Right cardiac atrium (tissue), 5 donors: Measurements from ENCODE around the gene SH3PXD2B. TPM values are rescaled to one million over a fixed set of nuclear protein-coding genes. Genes with fewer than 3 reads are reported as not detected.
"Not testable (repeated sequence)": the region's sequence is repeated elsewhere in the genome, so short reads cannot be mapped to it uniquely, and the experiment has no call there.

Experiments used
- ATAC-seq, 2 donors: fragments of 200-7000 bp; cut with Tn5 transposase; one replicate each; pipeline versions ENCODE4 v1.8.0 to v1.9.1; 2020; ENCODE audit warnings: moderate library complexity in 2 of 2, mild to moderate bottlenecking in 1 of 2
- DNase-seq, 3 donors: peaks; one replicate each; pipeline ENCODE4 v3.0.0-alpha.2; 2020
- H3K27ac ChIP-seq: one replicate; pipeline ENCODE4 v1.5.1; 2013; ENCODE audit warnings: mild to moderate bottlenecking, low read length, control low read depth, moderate library complexity
- H3K27me3 ChIP-seq: one replicate; pipeline ENCODE4 v1.6.1; 2013; ENCODE audit not compliant: control insufficient read depth, insufficient read depth
- H3K4me1 ChIP-seq: one replicate; pipeline ENCODE4 v1.6.1; 2013; ENCODE audit warnings: low read length; ENCODE audit not compliant: control insufficient read depth, insufficient read depth
- H3K4me3 ChIP-seq: one replicate; pipeline ENCODE4 v1.5.1; 2013; ENCODE audit warnings: low read length, control low read depth
- H3K9me3 ChIP-seq: one replicate; pipeline ENCODE4 v1.6.1; 2013; ENCODE audit warnings: low read length; ENCODE audit not compliant: control insufficient read depth
- WGBS: extraction: QIAGEN DNeasy Blood & Tissue Kit; methylation state at CpG from one replicate; pipeline ENCODE4 v1.1.7; 2013; 5-methylcytosine and 5-hydroxymethylcytosine counted together
- intact Hi-C, 4 donors: fragments of 100-400 bp; cut with DNase I; formaldehyde crosslinking; loops; one replicate each; pipeline versions ENCODE4 v1.11.0 to v1.14.0; 2022 to 2023
- polyA plus RNA-seq: library from polyadenylated mRNA; stranded (reverse); fragments of 200-250 nt; gene quantifications from one replicate; pipeline ENCODE4 v1.2.3, GENCODE V29; 2013
- total RNA-seq, 4 donors: library from RNA; stranded (reverse); fragmentation: NEBNext Ultra II Directional; extraction: Animal tissue kit (Norgen Biotek cat#: 25700); gene quantifications; one replicate each; pipeline ENCODE4 v1.2.1, GENCODE V29; 2021
- donor health status: healthy with polysubstance abuse.
- donor health status: DM: no; HTN: yes; CAD: no.
- donor health status: DM: no; HTN: no; CAD: no.
- donor health status: DM: no; HTN: yes; CAD: no; lungs with severe emphysema.
- donor health status: DM: yes; HTN: yes; CAD: no.

SH3PXD2B gene
- total and polyA plus RNA-seq, 5 donors = 2.2 to 18.0 (median 8.4) TPM

DNA sequence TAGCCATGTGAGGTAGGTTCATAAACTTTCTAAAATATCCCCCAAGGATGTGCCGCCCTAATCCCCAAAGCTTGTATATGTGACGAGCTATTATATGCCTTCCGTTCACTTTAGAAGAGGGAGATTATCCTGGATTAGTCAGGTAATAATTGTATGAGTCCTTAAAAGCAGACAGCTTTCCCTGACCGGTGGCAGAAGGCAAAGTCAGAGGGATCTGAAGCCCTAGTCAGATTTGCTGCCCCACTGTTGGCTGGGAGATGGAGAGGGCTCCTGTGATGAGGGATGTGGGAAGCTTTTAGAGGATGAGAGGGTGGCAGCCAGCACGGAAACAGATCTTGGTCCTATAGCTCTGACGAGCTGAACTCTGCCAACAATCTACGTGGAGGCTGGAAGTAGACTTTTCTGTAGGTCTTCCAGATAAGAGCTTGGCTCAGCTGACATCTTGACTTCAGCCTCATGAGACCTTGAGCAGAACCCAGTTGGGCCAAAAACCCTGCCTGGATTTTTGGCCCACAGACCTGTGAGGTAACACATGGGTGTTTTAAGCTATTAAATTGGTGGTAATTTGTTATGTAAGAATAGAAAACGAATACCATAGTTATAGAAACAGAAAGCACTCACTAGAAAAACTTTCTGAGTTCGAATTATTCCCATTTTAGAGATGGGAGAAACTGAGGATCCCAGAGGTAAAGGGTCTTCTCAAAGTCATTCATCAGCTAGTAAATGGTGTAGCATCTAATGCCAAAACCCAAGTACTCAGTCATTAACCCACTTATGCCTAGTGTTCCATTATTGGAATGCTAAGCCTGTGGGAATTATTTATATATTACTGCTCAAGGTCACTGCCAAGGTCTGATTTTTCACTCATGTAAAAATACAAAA is 48.9 kb downstream of the SH3PXD2B start:
- Histone ChIP-seq H3K27ac (peak overlapping the region; percentile 19), H3K4me1 (peaks cover 10% of the 10 kb centered on the region), H3K4me3 (no peak overlapping the region), H3K27me3 (no peaks in the 10 kb centered on the region), H3K9me3 (no peaks in the 10 kb centered on the region)
- ATAC-seq (no peak), DNase-seq (no peak)
- WGBS = 79% methylated on average over 9 of the region's 9 CpGs
- intact Hi-C loops = no loop called here

DNA sequence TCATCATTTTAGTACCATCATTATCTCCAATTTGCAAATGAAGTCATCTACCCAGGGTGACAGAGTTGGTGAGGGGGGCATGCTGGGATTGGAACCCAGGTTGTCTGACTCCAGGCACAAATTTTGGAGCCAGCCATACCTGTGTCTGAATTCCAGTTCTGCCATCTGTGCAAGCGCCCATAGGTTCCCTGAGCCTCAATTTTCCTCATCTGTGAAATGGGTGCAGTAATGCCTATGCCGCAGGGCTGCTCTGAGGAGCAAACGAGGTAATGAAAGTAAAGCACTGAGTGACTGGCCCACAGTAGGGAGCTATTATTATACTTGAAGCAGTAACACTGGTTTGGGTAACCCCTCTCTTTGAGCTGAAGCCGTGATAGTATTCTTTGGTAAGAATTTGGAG is 49.6 kb downstream of the SH3PXD2B start:
- WGBS = 97% methylated on average over 4 of the region's 4 CpGs
- ATAC-seq = no peak
- DNase-seq = peak in 1 of 3 donors; percentile 13
- H3K27ac ChIP-seq = no peak overlapping the region
- intact Hi-C loops = no loop called here
- H3K9me3 ChIP-seq = no peaks in the 10 kb centered on the region
- no peak overlapping the region for H3K4me3 ChIP-seq
- H3K27me3 ChIP-seq = no peaks in the 10 kb centered on the region
- peaks cover 11% of the 10 kb centered on the region for H3K4me1 ChIP-seq

DNA sequence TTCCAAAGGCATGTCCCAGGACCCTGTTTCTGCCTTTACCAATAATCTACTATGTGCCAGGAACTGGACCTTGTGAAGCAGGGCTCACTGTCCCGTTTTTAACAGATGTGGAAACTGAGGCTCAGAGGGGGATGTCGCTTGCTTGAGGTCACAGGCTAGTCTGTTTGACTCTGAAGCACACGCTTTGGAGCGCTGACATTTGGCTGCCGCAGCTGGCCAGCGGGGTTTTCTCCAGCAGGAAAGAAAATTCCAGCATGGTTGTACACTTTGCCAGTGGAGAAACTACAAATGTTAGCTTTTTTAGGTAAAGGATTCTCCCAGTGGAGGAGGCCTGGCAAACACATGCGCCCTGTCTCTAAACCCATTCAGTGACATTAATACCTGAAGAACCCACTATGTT is 50.5 kb downstream of the SH3PXD2B start:
- peak; percentile 57 to 82 (median 79) for DNase-seq
- ATAC-seq = peak; percentile 47 to 81
- intact Hi-C loops = no loop called here
- Histone ChIP-seq H3K27ac (peak overlapping the region; percentile 33), H3K27me3 (no peaks in the 10 kb centered on the region), H3K4me1 (peaks cover 11% of the 10 kb centered on the region), H3K9me3 (no peaks in the 10 kb centered on the region), H3K4me3 (no peak overlapping the region)
- 55% methylated on average over 7 of the region's 7 CpGs for WGBS

DNA sequence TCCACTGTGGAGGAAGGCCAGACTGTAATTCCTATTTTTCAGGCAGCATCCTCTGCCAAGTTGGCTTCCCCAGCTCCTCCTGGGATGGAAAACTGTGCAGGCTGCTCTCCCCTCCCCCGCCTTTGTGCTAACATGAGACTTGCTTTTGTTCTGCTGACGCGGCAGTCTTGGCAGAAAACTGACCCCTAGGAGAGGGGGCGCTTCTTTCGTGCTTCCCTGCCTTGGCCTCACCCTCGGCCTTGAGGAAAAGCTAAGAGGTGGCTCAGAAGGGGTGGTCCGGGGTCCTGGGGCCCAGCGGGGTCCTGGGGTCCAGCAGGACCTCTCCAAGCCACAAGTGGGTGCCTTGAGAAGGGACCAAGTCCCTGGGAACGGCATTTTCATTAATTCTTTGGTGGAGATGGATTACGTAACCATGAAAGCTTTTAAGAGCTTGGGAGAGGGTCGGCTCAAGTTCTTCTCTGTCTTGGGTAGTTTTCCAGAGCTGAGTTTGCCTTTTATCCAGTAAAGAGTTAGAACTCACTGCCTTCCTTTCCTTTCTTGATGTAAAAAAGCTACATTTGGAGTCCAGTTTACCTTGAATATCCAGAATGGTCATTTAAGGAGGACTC is 51.0 kb downstream of the SH3PXD2B start:
- H3K27ac ChIP-seq = peak overlapping the region; percentile 77
- ATAC-seq (peak; percentile 93 to 95), DNase-seq (peak; percentile 89 to 95 (median 92))
- no peak overlapping the region for H3K4me3 ChIP-seq
- H3K27me3 ChIP-seq = no peaks in the 10 kb centered on the region
- H3K9me3 ChIP-seq = no peaks in the 10 kb centered on the region
- intact Hi-C loops = no loop called here
- WGBS = 32% methylated on average over 11 of the region's 11 CpGs
- H3K4me1 ChIP-seq = peaks cover 11% of the 10 kb centered on the region

DNA sequence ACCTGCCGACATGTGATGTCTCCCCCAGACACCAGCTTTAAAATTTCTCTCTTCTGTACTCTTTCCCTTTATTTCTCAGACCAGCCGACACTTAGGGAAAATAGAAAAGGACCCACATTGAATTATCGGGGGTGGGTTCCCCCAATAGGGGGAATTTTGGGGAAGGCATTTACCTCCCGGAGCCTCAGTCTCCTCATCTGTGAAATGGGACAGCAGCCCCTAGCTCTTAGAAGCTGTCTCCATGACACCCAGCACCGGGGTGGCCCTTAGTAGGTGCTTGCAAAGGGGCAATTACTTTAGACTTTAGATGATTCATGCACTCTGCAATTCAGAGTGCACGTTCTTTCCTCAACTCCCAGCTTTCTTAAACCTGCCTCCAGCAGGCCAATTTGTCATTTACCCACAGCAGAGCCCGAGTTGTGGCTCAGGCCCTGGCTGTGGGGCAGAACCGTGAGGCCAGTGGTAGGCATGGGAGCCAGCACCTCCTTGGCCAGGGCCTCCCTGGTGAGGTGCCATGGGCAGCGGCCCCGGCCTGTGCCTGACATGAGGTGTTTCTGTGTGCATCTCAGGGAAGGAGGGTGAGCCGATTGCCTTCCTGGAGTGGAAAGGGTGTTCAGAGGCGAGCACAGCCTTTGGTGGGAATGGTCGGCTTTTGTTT is 51.7 kb downstream of the SH3PXD2B start:
- peak overlapping the region; percentile 77 for H3K27ac ChIP-seq
- no peaks in the 10 kb centered on the region for H3K9me3 ChIP-seq
- no peak for ATAC-seq
- WGBS = 59% methylated on average over 13 of the region's 13 CpGs
- intact Hi-C loops = no loop called here
- DNase-seq = no peak
- H3K4me3 ChIP-seq = no peak overlapping the region
- no peaks in the 10 kb centered on the region for H3K27me3 ChIP-seq
- H3K4me1 ChIP-seq = peaks cover 11% of the 10 kb centered on the region

DNA sequence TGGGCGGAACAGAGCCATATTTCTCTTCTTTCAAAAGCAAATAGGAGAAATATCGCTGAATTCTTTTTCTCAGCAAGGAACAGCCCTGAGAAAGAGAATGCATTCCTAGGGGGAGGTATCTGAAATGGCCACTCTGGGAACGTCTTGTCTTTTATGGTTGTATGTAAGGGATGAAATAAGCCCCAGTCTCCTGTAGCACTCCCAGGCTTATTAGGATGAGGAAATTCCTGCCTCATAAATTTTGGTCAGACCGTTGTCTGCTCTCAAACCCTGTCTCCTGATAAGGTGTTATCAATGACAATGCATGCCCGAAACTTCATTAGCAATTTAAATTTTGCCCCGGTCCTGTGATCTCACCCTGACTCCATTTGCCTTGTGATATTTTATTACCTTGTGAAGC is 52.3 kb downstream of the SH3PXD2B start:
- H3K9me3 ChIP-seq, H3K27ac ChIP-seq, DNase-seq, ATAC-seq, H3K4me1 ChIP-seq, intact Hi-C loops, H3K4me3 ChIP-seq, H3K27me3 ChIP-seq: not testable (repeated sequence)
- 83% methylated on average over 6 of the region's 6 CpGs for WGBS

DNA sequence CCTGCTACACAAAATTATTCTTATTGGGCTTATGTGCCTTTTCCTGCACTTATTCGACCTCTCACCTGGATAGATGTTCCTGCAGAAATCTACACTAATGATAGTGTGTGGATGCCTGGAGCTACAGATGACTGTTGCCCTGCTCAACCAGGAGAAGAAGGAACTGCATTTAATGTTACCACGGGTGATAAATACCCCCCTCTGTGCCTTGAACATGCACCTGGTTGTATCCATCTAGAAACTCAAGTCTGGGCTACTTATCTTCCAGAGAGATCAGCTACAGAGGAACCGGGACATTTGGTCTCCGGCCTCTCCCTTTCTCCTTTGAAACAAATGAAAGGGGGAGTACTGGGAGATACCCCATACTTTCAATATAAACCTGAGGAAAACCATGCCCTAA is 54.5 kb downstream of the SH3PXD2B start:
- intact Hi-C loops = no loop called here
- H3K4me1 ChIP-seq = peaks cover 7% of the 10 kb centered on the region
- ATAC-seq = no peak
- no peak overlapping the region for H3K4me3 ChIP-seq
- H3K9me3 ChIP-seq = no peaks in the 10 kb centered on the region
- no peaks in the 10 kb centered on the region for H3K27me3 ChIP-seq
- WGBS = 74% methylated on average over 4 of the region's 4 CpGs
- no peak overlapping the region for H3K27ac ChIP-seq
- no peak for DNase-seq

DNA sequence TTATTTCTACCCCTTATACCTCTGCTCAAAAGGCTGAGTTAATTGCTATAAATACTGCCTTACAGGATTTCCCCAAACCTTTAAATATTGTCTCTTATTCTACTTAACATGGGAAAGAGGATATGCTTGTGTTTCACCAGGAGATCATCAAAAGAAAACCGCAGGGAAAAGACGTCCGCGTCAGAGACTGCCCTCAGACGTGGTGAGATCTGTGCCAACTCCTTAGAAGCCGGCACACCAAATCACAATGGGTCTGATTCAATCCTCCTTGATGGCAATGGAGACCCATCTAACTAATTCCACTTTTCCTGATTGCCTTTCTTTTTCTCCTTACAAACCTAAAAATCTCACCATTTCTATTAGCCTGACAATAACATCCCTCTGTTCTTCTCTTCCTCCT is 55.0 kb downstream of the SH3PXD2B start:
- Histone ChIP-seq H3K4me1 (peaks cover 7% of the 10 kb centered on the region), H3K27me3 (no peaks in the 10 kb centered on the region), H3K27ac (no peak overlapping the region), H3K9me3 (no peaks in the 10 kb centered on the region), H3K4me3 (no peak overlapping the region)
- intact Hi-C loops = no loop called here
- DNase-seq = no peak
- no peak for ATAC-seq
- WGBS = 61% methylated on average over 6 of the region's 6 CpGs

DNA sequence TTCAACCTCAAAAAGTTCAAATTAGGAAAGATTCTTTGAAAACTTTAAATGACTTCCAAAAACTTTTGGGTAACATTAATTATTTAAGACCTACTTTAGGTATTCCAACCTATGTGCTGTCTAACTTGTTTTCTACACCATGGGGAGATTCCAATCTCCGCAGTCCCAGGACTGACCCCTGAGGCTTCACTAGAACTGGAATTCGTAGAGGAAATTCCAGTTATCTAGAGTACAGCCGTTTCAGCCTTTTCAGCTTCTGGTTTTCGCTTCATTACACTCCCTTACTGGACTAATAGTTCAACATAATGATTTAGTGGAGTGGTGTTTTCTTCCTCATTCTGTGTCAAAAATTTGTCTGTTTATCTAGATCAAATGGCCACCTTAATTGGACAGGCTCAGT is 55.7 kb downstream of the SH3PXD2B start:
- H3K4me1 ChIP-seq, H3K4me3 ChIP-seq, intact Hi-C loops, DNase-seq, H3K9me3 ChIP-seq, H3K27me3 ChIP-seq, ATAC-seq, H3K27ac ChIP-seq: not testable (repeated sequence)
- 78% methylated on average over 4 of the region's 4 CpGs for WGBS

DNA sequence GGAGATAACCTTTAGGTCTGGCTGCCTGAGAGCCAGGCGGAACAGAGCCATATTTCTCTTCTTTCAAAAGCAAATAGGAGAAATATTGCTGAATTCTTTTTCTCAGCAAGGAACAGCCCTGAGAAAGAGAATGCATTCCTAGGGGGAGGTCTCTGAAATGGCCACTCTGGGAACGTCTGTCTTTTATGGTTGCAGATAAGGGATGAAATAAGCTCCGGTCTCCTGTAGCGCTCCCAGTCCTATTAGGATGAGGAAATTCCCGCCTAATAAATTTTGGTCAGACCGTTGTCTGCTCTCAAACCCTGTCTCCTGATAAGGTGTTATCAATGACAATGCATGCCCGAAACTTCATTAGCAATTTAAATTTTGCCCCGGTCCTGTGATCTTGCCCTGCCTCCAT is 57.3 kb downstream of the SH3PXD2B start:
- ATAC-seq, H3K27me3 ChIP-seq, H3K4me3 ChIP-seq, DNase-seq, intact Hi-C loops, H3K9me3 ChIP-seq, H3K4me1 ChIP-seq, H3K27ac ChIP-seq: not testable (repeated sequence)
- WGBS = 91% methylated on average over 8 of the region's 8 CpGs

DNA sequence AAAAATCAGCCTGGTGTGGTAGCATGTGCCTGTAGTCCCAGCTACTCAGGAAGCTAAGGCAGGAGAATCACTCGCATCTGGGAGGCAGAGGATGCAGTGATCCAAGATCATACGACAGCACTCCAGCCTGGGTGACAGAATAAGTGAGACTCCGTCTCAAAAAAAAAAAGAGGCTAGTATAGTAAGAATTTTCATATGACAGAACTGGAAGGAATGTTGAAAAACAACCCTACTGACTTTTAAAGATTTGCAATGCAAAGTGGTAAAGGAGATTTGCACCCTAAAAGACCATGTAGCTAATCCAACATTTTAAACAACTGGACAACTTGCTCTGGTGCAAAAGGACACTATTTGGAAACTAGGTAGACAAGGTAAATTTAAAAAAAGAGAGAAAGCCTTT is 58.1 kb downstream of the SH3PXD2B start:
- ATAC-seq (no peak), DNase-seq (no peak)
- no peaks in the 10 kb centered on the region for H3K9me3 ChIP-seq
- no peak overlapping the region for H3K4me3 ChIP-seq
- no peak overlapping the region for H3K27ac ChIP-seq
- 97% methylated on average over 3 of the region's 3 CpGs for WGBS
- no peaks in the 10 kb centered on the region for H3K27me3 ChIP-seq
- H3K4me1 ChIP-seq = peaks cover 1% of the 10 kb centered on the region
- intact Hi-C loops = no loop called here
